MM.1S (cell line): Measurements from ENCODE around the gene SLC9A2.

ENCODE experiments used
- DNase-seq: peaks from one replicate; pipeline ENCODE4 v3.0.0-alpha.2; 2015
- H2AFZ ChIP-seq: fragments of 300-600 bp; sonication (generic); 2 replicates; pipeline ENCODE4 v1.6.0; 2016; ENCODE audit warnings: antibody characterized with exemption, low read length
- H3F3A ChIP-seq: fragments of 300-600 bp; sonication (generic); 2 replicates; pipeline ENCODE4 v1.6.1; 2016; ENCODE audit warnings: mild to moderate bottlenecking, antibody characterized with exemption, low read length, moderate library complexity, mixed read lengths; ENCODE audit not compliant: insufficient read depth
- H3K27ac ChIP-seq: fragments of 300-600 bp; sonication (generic); 2 replicates; pipeline ENCODE4 v1.5.1; 2016; ENCODE audit warnings: mild to moderate bottlenecking, low read length
- H3K27me3 ChIP-seq: fragments of 300-600 bp; sonication (generic); replicated peaks from 2 replicates; pipeline ENCODE4 v1.6.0; 2016; ENCODE audit warnings: low read length; ENCODE audit not compliant: insufficient read depth
- H3K36me3 ChIP-seq: fragments of 300-600 bp; sonication (generic); replicated peaks from 2 replicates; pipeline ENCODE4 v1.6.1; 2016; ENCODE audit warnings: mild to moderate bottlenecking, low read length, mixed read lengths; ENCODE audit not compliant: insufficient read depth
- H3K4me1 ChIP-seq: fragments of 300-600 bp; sonication (generic); 2 replicates; pipeline ENCODE4 v1.6.1; 2016; ENCODE audit warnings: low read length, mixed read lengths
- H3K4me2 ChIP-seq: fragments of 300-600 bp; sonication (generic); 2 replicates; pipeline ENCODE4 v1.6.0; 2016; ENCODE audit warnings: low read depth, low read length
- H3K4me3 ChIP-seq: fragments of 300-600 bp; sonication (generic); 2 replicates; pipeline ENCODE4 v1.5.1; 2016; ENCODE audit warnings: low read length, mixed read lengths
- H3K79me2 ChIP-seq: fragments of 300-600 bp; sonication (generic); 2 replicates; pipeline ENCODE4 v1.6.1; 2016; ENCODE audit warnings: mixed run types, low read length, mixed read lengths
- H3K9ac ChIP-seq: fragments of 300-600 bp; sonication (generic); 2 replicates; pipeline ENCODE4 v1.6.1; 2016; ENCODE audit warnings: low read length, mixed read lengths
- H3K9me2 ChIP-seq: fragments of 300-600 bp; sonication (generic); replicated peaks from 2 replicates; pipeline ENCODE4 v1.6.1; 2016; ENCODE audit warnings: mild to moderate bottlenecking, low read length, mixed read lengths; ENCODE audit not compliant: insufficient read depth
- H3K9me3 ChIP-seq: fragments of 300-600 bp; sonication (generic); replicated peaks from 2 replicates; pipeline ENCODE4 v1.6.1; 2016; ENCODE audit warnings: mild to moderate bottlenecking, low read length, mixed read lengths; ENCODE audit not compliant: insufficient read depth
- H4K20me1 ChIP-seq: fragments of 300-600 bp; sonication (generic); 2 replicates; pipeline ENCODE4 v1.6.1; 2016; ENCODE audit warnings: mild to moderate bottlenecking, low read length, moderate library complexity, mixed read lengths; ENCODE audit not compliant: insufficient read depth
- EZH2 ChIP-seq: fragments of 300-600 bp; sonication (generic); optimal IDR thresholded peaks from 2 replicates; pipeline ENCODE3; 2017; ENCODE audit warnings: low read depth, mild to moderate bottlenecking, antibody characterized with exemption, low read length, mixed read lengths
- EZH2phosphoT487 ChIP-seq: fragments of 300-600 bp; sonication (generic); IDR thresholded peaks from 2 replicates; pipeline ENCODE4 v1.6.1; 2018; ENCODE audit warnings: antibody characterized with exemption, low read length
- TF ChIP-seq, protein P1 (sequence below): fragments of 300-600 bp; sonication (generic); IDR thresholded peaks from 2 replicates; pipeline ENCODE4 v1.5.1; 2016; ENCODE audit warnings: antibody characterized with exemption, low read length, mixed read lengths

Gene SLC9A2

DNA sequence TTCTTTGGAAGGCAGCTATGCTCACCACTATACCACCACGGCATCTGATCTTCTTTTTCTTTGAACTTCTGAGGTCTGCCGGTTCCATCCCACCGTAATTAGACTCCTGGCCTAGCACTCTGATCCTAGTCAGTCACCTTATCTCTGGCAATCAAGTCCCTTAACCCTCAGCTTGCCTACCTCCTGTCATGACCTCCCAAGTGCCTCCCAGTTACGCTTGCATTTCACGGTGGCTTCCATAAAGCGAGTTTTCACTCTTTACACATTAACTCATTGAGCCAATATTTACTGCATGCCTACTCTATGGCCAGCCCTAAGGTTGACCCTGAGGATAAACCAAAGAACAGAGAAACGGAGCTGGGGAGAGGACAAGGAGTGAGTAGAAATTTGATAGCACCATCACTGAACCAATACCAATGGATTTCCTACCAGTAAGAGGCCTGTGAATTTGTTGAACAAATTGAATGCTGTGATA, 104.7 kb downstream of the SLC9A2 start:
- Histone ChIP-seq H3K27me3 (no peaks in the 10 kb centered on the region), H3K9me3 (no peaks in the 10 kb centered on the region), H3K9me2 (no peaks in the 10 kb centered on the region), H4K20me1 (no peaks in the 10 kb centered on the region), H3K79me2 (no peaks in the 10 kb centered on the region), H3K27ac (no peak overlapping the region), H3K4me3 (no peak overlapping the region), H3K36me3 (no peaks in the 10 kb centered on the region), H3F3A (no peaks in the 10 kb centered on the region), H3K4me1 (peaks cover 15% of the 10 kb centered on the region), H3K4me2 (no peak overlapping the region), H3K9ac (no peak overlapping the region), H2AFZ (no peak overlapping the region)
- DNase-seq, result no peak
- TF ChIP-seq EZH2phosphoT487, result no peak
- TF ChIP-seq EZH2, result no peak
- TF ChIP-seq, protein P1, sequence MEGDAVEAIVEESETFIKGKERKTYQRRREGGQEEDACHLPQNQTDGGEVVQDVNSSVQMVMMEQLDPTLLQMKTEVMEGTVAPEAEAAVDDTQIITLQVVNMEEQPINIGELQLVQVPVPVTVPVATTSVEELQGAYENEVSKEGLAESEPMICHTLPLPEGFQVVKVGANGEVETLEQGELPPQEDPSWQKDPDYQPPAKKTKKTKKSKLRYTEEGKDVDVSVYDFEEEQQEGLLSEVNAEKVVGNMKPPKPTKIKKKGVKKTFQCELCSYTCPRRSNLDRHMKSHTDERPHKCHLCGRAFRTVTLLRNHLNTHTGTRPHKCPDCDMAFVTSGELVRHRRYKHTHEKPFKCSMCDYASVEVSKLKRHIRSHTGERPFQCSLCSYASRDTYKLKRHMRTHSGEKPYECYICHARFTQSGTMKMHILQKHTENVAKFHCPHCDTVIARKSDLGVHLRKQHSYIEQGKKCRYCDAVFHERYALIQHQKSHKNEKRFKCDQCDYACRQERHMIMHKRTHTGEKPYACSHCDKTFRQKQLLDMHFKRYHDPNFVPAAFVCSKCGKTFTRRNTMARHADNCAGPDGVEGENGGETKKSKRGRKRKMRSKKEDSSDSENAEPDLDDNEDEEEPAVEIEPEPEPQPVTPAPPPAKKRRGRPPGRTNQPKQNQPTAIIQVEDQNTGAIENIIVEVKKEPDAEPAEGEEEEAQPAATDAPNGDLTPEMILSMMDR, result no peak

DNA sequence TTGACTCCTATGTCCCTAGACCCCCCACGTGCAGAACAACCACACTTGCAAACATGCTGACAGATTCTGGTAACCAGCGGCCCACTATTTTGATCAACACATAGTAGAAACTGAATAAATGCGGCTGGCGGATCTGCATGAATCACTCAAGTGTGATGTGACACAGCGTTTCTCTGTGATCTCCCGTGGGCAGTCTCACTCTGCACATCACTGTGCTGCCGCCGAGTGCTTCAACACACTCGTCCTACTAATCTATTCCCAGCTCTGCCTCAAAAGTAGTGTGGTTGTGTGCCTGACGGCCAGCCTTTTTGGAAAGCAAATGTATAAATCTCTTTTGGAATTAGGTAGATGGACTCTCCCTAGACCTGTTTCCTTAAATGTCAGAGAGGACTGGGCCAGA, 105.2 kb downstream of the SLC9A2 start:
- H3F3A ChIP-seq, result no peaks in the 10 kb centered on the region
- H3K9me3 ChIP-seq, result no peaks in the 10 kb centered on the region
- H3K27me3 ChIP-seq, result no peaks in the 10 kb centered on the region
- no peak overlapping the region for H3K4me3 ChIP-seq
- no peaks in the 10 kb centered on the region for H4K20me1 ChIP-seq
- no peak overlapping the region for H3K4me2 ChIP-seq
- no peaks in the 10 kb centered on the region for H3K9me2 ChIP-seq
- H3K36me3 ChIP-seq, result no peaks in the 10 kb centered on the region
- no peaks in the 10 kb centered on the region for H3K79me2 ChIP-seq
- no peak for DNase-seq
- no peak overlapping the region for H2AFZ ChIP-seq
- TF ChIP-seq EZH2, result no peak
- H3K27ac ChIP-seq, result no peak overlapping the region
- H3K4me1 ChIP-seq, result peaks cover 15% of the 10 kb centered on the region
- H3K9ac ChIP-seq, result no peak overlapping the region

DNA sequence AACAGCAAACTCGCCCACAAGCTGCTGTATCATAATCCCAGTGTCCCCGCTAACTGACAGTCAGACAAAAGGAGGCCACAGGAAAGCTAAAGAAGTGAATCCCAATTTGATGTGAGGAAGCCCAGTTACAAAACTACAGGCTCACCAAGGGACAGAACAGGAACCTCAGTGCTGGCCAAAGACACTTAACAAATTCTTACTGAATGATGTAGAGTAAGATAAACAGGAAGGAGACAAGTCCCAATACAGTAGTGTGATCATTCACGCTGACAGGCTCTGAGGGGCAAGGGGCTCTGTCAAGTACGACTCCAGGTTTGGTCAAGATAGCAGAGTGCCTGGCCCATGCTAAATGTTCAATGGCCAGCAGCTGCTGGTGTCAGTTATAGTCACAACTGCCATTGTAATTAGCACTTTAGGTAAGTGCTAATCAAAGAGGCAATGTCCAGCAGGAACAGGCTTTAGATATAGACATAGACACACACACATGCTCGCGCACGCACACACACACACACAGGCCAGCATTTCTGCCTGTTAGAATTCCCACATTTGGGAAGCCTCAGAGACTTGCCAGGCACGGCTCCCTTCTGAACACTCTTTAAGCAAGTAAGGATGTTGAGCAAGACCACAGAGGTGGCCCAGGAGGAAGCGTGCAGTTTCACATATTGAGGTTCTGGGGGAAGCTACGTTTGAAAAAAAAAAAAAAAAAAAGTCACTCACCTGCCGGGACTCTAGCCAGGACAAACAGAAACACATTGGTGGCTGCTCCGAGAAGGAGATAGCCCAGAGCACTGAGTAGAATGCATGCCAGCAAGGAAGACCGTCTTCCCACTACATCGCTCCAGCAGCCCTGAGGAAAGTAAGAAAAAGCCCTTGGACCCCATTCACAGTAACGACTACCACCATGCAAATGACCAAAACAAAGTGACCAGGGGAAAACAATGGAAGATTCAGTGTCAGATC, 107.1 kb downstream of the SLC9A2 start:
- Histone ChIP-seq H4K20me1 (no peaks in the 10 kb centered on the region), H3K4me1 (peaks cover 15% of the 10 kb centered on the region), H3K4me3 (no peak overlapping the region), H3K79me2 (no peaks in the 10 kb centered on the region), H3K9me3 (no peaks in the 10 kb centered on the region), H3K27ac (no peak overlapping the region), H3K9me2 (no peaks in the 10 kb centered on the region), H2AFZ (no peak overlapping the region), H3K27me3 (no peaks in the 10 kb centered on the region), H3K9ac (no peak overlapping the region), H3K4me2 (no peak overlapping the region), H3K36me3 (no peaks in the 10 kb centered on the region), H3F3A (no peaks in the 10 kb centered on the region)
- DNase-seq, result no peak
- no peak for TF ChIP-seq EZH2
- TF ChIP-seq, protein P1, result no peak
- no peak for TF ChIP-seq EZH2phosphoT487
